Cardiac fibroblast (primary cell): ENCODE results near the gene SNAP23.

Source experiments
- DNase-seq, 2 donors: peaks; one replicate each; pipeline versions ENCODE4 v3.0.0 to v3.0.0-alpha.2; 2010; ENCODE audit warnings: low read depth in 2 of 2
- H3K4me3 ChIP-seq, 2 donors: replicated peaks in 1 of 2; 1 replicate in 1 of 2; 2 replicates in 1 of 2; pipeline ENCODE4 v1.5.1; 2011; ENCODE audit warnings: low read depth in 2 of 2, low read length in 2 of 2, mild to moderate bottlenecking in 2 of 2, moderate library complexity in 1 of 2
- CTCF ChIP-seq: IDR thresholded peaks from one replicate; pipeline ENCODE4 v1.5.1; 2011; ENCODE audit warnings: low read depth, mild to moderate bottlenecking, low read length, inconsistent platforms

The SNAP23 gene

DNA sequence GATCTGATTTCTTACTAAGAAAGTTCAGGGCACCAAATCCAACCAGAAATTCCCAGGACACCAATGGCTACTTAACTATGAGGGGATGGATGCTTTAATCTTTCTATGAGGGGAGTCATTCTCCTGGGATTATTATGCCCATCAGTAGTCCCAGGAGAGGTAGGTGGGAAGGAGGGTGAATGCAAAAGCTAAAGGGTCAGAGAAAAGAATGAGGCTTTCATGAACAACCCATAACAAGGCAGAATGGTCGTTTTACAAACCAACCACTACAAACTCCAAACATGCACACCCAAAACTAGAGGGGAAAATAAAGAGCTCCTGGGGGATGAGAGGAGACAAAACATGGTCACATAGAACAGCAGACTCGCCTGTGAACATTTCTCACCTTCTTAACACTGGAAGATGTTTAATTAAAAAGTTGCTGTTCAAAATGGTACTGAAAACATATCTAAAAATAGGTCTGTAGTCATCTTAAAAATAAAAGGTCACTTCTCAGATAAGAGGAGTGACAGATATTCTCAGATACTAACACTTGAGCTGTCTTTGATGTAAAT, 83.6 kb downstream of the SNAP23 start:
- H3K4me3 ChIP-seq: no peak overlapping the region
- no peak for TF ChIP-seq CTCF
- DNase-seq: no peak

GRCh38 chr15:42581272-42581730, 85.9 kb downstream of the SNAP23 start:
- TF ChIP-seq CTCF: no peak
- peak; percentile 66 to 75 for DNase-seq
- H3K4me3 ChIP-seq: peak overlapping the region; percentile 44 to 56
